B cell (primary cell): Measurements from ENCODE around the gene PRUNE1. TPM values are rescaled to one million over a fixed set of nuclear protein-coding genes. Genes with fewer than 3 reads are reported as not detected.

Experiments used
- ATAC-seq: fragments of 200-7000 bp; cut with Tn5 transposase; one replicate; pipeline ENCODE4 v1.10.0; 2021; ENCODE audit warnings: low read depth, mild to moderate bottlenecking, moderate number of reproducible peaks, moderate library complexity
- CTCF ChIA-PET: fragments of 350-600 bp; sonication (Branson Sonifier 250); formaldehyde crosslinking; loops from one replicate; lab custom pipeline; 2021; ENCODE audit warnings: antibody characterized with exemption, inconsistent platforms; lab: Charles Lee
- POLR2A ChIA-PET: fragments of 350-600 bp; sonication (Branson Sonifier 250); formaldehyde crosslinking; loops from one replicate; lab custom pipeline; 2021; ENCODE audit warnings: antibody characterized with exemption; lab: Charles Lee
- DNase-seq: peaks from one replicate; pipeline ENCODE4 v3.0.0; 2013
- H2AFZ ChIP-seq: 2 replicates; pipeline ENCODE4 v1.6.1; 2012; ENCODE audit warnings: mild to moderate bottlenecking, low read depth, low read length; ENCODE audit not compliant: insufficient read depth, poor library complexity, severe bottlenecking
- H3K27ac ChIP-seq, 2 donors: 1 replicate in 1 of 2; 2 replicates in 1 of 2; pipeline ENCODE4 v1.5.1; 2012 to 2013; ENCODE audit warnings: low read length in 2 of 2, mild to moderate bottlenecking in 2 of 2, moderate library complexity in 1 of 2
- H3K27me3 ChIP-seq, 4 experiments: fragments of 200-600 bp in 1 of 4; sonication (generic) in 1 of 4; replicated peaks in 1 of 4; 1 replicate in 2 of 4; 2 replicates in 2 of 4; pipeline versions ENCODE4 v1.6.1 to v1.7.0; 2013 to 2016; ENCODE audit warnings: low read length in 3 of 4, mild to moderate bottlenecking in 2 of 4, mixed read lengths in 1 of 4, moderate library complexity in 1 of 4; ENCODE audit not compliant: insufficient read depth in 4 of 4, control insufficient read depth in 3 of 4; ENCODE audit errors: control extremely low read depth in 1 of 4
- H3K36me3 ChIP-seq, 2 experiments: replicated peaks in 1 of 2; 1 replicate in 1 of 2; 2 replicates in 1 of 2; pipeline versions ENCODE4 v1.6.1 to v1.7.1; 2013; ENCODE audit warnings: low read length in 1 of 2; ENCODE audit not compliant: insufficient read depth in 2 of 2, control insufficient read depth in 1 of 2; ENCODE audit errors: control extremely low read depth in 1 of 2, extremely low read depth in 1 of 2
- H3K4me1 ChIP-seq, 2 donors: fragments of 200-600 bp in 1 of 2; sonication (generic) in 1 of 2; 1 replicate in 1 of 2; 2 replicates in 1 of 2; pipeline versions ENCODE4 v1.5.1 to v1.6.1; 2013 to 2017; ENCODE audit warnings: low read length in 2 of 2; ENCODE audit not compliant: control insufficient read depth in 2 of 2, insufficient read depth in 2 of 2
- H3K4me2 ChIP-seq: replicated peaks from 2 replicates; pipeline ENCODE3; 2012; ENCODE audit warnings: mild to moderate bottlenecking, low read depth, low read length; ENCODE audit not compliant: poor library complexity, severe bottlenecking
- H3K4me3 ChIP-seq, 5 experiments: fragments of 200-600 bp in 1 of 5; sonication (generic) in 1 of 5; 1 replicate in 3 of 5; 2 replicates in 2 of 5; pipeline versions ENCODE4 v1.5.1 to v1.7.0; 2011 to 2016; ENCODE audit warnings: low read length in 4 of 5, mild to moderate bottlenecking in 4 of 5, low read depth in 2 of 5, control low read depth in 1 of 5, moderate library complexity in 1 of 5; ENCODE audit not compliant: insufficient read depth in 1 of 5; ENCODE audit errors: control extremely low read depth in 1 of 5, extremely low read depth in 1 of 5
- H3K79me2 ChIP-seq: fragments of 200-600 bp; sonication (generic); one replicate; pipeline ENCODE4 v1.6.0; 2016; ENCODE audit warnings: low read length; ENCODE audit not compliant: control insufficient read depth, insufficient read depth
- H3K9ac ChIP-seq: fragments of 200-600 bp; sonication (generic); 2 replicates; pipeline ENCODE4 v1.6.1; 2017; ENCODE audit warnings: mild to moderate bottlenecking, low read length, moderate library complexity
- H3K9me3 ChIP-seq, 3 donors: one replicate each; pipeline versions ENCODE4 v1.6.1 to v1.7.1; 2013; ENCODE audit warnings: low read length in 2 of 3; ENCODE audit not compliant: control insufficient read depth in 2 of 3, insufficient read depth in 1 of 3; ENCODE audit errors: control extremely low read depth in 1 of 3
- H4K20me1 ChIP-seq: 2 replicates; pipeline ENCODE4 v1.6.0; 2012; ENCODE audit warnings: mild to moderate bottlenecking, low read length; ENCODE audit not compliant: insufficient read depth, control insufficient read depth, poor library complexity, severe bottlenecking
- H3K27ac Mint-ChIP-seq: one replicate; pipeline ENCODE4 v1.8.0; 2021; ENCODE audit warnings: mixed read lengths
- H3K27me3 Mint-ChIP-seq: one replicate; pipeline ENCODE4 v1.8.0; 2021; ENCODE audit warnings: mixed read lengths
- H3K4me1 Mint-ChIP-seq: one replicate; pipeline ENCODE4 v1.8.0; 2021; ENCODE audit warnings: mixed read lengths
- H3K4me3 Mint-ChIP-seq: one replicate; pipeline ENCODE4 v1.8.0; 2021; ENCODE audit warnings: mixed read lengths
- H3K9me3 Mint-ChIP-seq: one replicate; pipeline ENCODE4 v1.8.0; 2022; ENCODE audit warnings: mixed read lengths; ENCODE audit not compliant: insufficient read depth
- EZH2 ChIP-seq: IDR thresholded peaks from 2 replicates; pipeline ENCODE4 v1.6.1; 2012; ENCODE audit warnings: borderline replicate concordance, low read depth, mild to moderate bottlenecking, moderate library complexity, low read length; ENCODE audit not compliant: insufficient read depth, poor library complexity, severe bottlenecking
- WGBS: methylation state at CpG from one replicate; pipeline ENCODE4 v1.1.5; 2013; ENCODE audit warnings: missing lambda C conversion rate; ENCODE audit not compliant: insufficient coverage; 5-methylcytosine and 5-hydroxymethylcytosine counted together
- intact Hi-C: fragments of 100-400 bp; cut with micrococcal nuclease; formaldehyde crosslinking; loops from one replicate; pipeline ENCODE4 v1.10.0; 2022
- polyA plus RNA-seq: library from polyadenylated mRNA; depleted of rRNA; stranded (reverse); fragments of >200 nt; gene quantifications from 2 replicates; pipeline ENCODE4 v1.2.3, GENCODE V29; 2012
- total RNA-seq, 2 donors: library from RNA; stranded (reverse); fragments of 120-200 nt in 1 of 2; gene quantifications; 1 replicate in 1 of 2; 2 replicates in 1 of 2; pipeline versions ENCODE4 v1.2.3 to v1.2.4, GENCODE V29; 2013 to 2022
- TF ChIP-seq, protein P1 (sequence below): fragments of 200-600 bp; IDR thresholded peaks from one replicate; pipeline ENCODE4 v1.8.0; 2022; ENCODE audit warnings: antibody characterized with exemption, mild to moderate bottlenecking

Gene PRUNE1
- total and polyA plus RNA-seq, 2 donors (not counting 1 experiment from before 2014, with no cell fraction given), result 15.9 to 21.3 TPM

DNA sequence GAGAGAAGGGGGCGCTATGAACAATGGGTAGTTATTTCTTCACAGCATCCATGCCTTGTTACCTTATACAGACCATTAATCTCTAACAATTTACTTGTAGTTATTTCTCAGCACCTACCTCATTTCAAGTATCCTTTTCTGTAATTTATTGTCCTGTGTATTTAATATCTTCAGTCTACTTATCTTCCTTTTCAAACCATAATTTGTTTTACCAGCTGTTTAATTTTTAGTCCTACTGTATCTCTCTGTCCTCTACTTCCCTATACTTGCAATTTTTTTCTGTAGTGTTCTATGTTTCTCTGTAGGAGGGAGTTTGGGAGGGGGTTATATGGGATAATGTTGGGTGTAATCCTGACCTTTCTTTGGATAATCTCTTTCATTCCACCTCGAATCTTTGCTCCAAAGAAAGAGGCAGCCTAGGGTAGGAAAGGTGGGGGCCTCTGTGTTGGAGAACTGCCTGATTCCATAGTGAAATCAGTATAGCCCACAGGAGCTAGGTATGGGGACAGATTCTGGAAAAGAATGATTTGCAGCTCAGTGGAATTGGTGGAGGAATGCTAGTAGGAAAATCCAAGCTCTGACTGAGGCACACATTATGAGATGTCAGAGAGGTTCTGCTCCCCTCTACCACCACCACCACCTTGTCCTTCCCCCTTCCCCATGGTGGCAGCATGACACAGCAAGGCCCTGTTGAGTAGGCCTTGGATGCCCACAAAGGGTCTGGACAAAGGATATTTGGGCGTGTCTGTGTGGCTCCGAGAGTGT, 52.6 kb downstream of the PRUNE1 start:
- POLR2A ChIA-PET, result interaction anchor here (0.6 to 4.5 kb wide), 4 partner anchors 10 to 52 kb away, joined by 3 to 36 read pairs (median 4); partner anchors contain the start of gene GABPB2
- Histone ChIP-seq H4K20me1 (peaks cover 9% of the 10 kb centered on the region), H3K79me2 (peaks cover 50% of the 10 kb centered on the region), H3K9me3 (no peaks in the 10 kb centered on the region), H3K4me2 (peak overlapping the region; percentile 97), H3K9ac (peak overlapping the region; percentile 91), H3K27me3 (no peaks in the 10 kb centered on the region), H3K4me1 (peaks cover 27 to 31% of the 10 kb centered on the region in 2 donors), H3K27ac (peak overlapping the region in 1 of 2 donors; percentile 95), H2AFZ (peak overlapping the region; percentile 90), H3K4me3 (peak overlapping the region; percentile 87 to 99 (median 97)), H3K36me3 (peaks cover 0 to 10% of the 10 kb centered on the region in 2 experiments)
- H3K4me1 Mint-ChIP-seq, result peaks cover 38% of the 10 kb centered on the region
- TF ChIP-seq EZH2, result no peak
- TF ChIP-seq, protein P1, sequence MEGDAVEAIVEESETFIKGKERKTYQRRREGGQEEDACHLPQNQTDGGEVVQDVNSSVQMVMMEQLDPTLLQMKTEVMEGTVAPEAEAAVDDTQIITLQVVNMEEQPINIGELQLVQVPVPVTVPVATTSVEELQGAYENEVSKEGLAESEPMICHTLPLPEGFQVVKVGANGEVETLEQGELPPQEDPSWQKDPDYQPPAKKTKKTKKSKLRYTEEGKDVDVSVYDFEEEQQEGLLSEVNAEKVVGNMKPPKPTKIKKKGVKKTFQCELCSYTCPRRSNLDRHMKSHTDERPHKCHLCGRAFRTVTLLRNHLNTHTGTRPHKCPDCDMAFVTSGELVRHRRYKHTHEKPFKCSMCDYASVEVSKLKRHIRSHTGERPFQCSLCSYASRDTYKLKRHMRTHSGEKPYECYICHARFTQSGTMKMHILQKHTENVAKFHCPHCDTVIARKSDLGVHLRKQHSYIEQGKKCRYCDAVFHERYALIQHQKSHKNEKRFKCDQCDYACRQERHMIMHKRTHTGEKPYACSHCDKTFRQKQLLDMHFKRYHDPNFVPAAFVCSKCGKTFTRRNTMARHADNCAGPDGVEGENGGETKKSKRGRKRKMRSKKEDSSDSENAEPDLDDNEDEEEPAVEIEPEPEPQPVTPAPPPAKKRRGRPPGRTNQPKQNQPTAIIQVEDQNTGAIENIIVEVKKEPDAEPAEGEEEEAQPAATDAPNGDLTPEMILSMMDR, result no peak
- H3K4me3 Mint-ChIP-seq, result peak overlapping the region; percentile 99
- WGBS, result no CpG with 5 or more reads among the region's 4 CpGs
- ATAC-seq, result no peak
- intact Hi-C loops, result no loop called here
- DNase-seq, result no peak
- H3K27me3 Mint-ChIP-seq, result no peaks in the 10 kb centered on the region
- H3K27ac Mint-ChIP-seq, result peak overlapping the region; percentile 94
- CTCF ChIA-PET, result interaction anchor here (0.8 to 9.2 kb wide), 7 partner anchors 12 to 96 kb away, joined by 3 to 82 read pairs (median 3); partner anchors contain the start of genes C1orf56, CERS2, GABPB2 and TNFAIP8L2
- H3K9me3 Mint-ChIP-seq, result no peaks in the 10 kb centered on the region

DNA sequence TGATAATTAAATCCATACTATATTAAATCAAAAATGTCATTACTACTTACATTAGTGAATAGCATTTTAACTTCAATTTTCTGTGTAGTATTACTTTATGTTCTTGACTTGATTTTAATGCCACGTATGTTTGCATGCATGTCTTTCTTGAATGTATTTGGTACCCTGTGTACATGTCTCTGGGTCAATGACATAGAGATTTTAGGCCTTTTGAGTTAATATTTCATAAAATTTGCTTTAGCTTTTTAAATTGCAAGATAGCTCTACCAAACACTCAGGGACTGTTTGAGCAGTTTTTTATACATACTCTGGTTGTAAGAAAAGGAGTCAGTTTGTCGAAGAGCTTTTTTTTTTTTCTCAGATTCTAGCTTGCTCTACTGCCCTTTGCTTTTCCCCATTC, 53.5 kb downstream of the PRUNE1 start:
- Mint-ChIP-seq H3K4me1 (peaks cover 29% of the 10 kb centered on the region), H3K27me3 (no peaks in the 10 kb centered on the region), H3K27ac (no peak overlapping the region), H3K4me3 (no peak overlapping the region), H3K9me3 (no peaks in the 10 kb centered on the region)
- no peak for DNase-seq
- no peaks in the 10 kb centered on the region for H3K9me3 ChIP-seq
- CTCF ChIA-PET, result interaction anchor here (0.6 to 9.2 kb wide), 10 partner anchors 11 to 145 kb away, joined by 3 to 82 read pairs (median 4); partner anchors contain the start of genes C1orf56, CERS2 and GABPB2
- intact Hi-C loops, result no loop called here
- no CpG with 5 or more reads among the region's 2 CpGs for WGBS
- no peak overlapping the region for H3K4me2 ChIP-seq
- H3K27me3 ChIP-seq, result no peaks in the 10 kb centered on the region
- H3K4me1 ChIP-seq, result peaks cover 18 to 24% of the 10 kb centered on the region in 2 donors
- POLR2A ChIA-PET, result interaction anchor here (0.7 to 4.5 kb wide), 3 partner anchors 9 to 439 kb away, joined by 3 to 36 read pairs (median 5); partner anchors contain the start of gene GABPB2
- H3K9ac ChIP-seq, result no peak overlapping the region
- no peak for TF ChIP-seq EZH2
- TF ChIP-seq, protein P1, result no peak
- H2AFZ ChIP-seq, result no peak overlapping the region
- no peak overlapping the region for H3K27ac ChIP-seq
- peaks cover 42% of the 10 kb centered on the region for H3K79me2 ChIP-seq
- no peak overlapping the region for H3K4me3 ChIP-seq
- no peak for ATAC-seq
- peaks cover 6% of the 10 kb centered on the region for H4K20me1 ChIP-seq
- H3K36me3 ChIP-seq, result peaks cover 0 to 3% of the 10 kb centered on the region in 2 experiments
